HG02970 (cell line): ENCODE measurements around the gene RNF213.

ENCODE experiments used
- ATAC-seq: cut with Tn5 transposase; IDR thresholded peaks from one replicate; pipeline ENCODE4 v1.9.1; 2021; ENCODE audit warnings: mild to moderate bottlenecking, moderate library complexity, moderate number of reproducible peaks; ENCODE audit not compliant: unreplicated experiment, low FRiP score

Gene RNF213

DNA sequence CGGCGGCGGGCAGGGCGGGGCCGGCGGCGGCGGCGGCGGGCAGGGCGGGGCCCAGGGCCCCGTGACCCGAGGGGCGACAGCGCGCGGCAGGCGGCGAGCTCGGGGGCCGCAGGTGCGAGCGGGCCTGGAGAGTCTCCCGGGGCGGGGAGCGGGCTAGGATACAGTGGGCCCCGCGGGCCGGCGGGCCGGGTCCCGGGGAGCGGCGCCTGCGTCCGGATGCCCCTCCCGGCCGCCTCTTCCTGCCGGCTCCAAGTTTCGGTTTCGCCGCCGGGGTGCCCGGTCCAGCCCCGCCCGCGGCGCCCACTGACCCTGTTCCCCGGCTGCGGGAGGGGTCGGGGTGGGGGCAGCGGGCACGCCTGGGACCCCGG is at the start of gene RNF213:
Gene RNF213 (plus strand): TSS at position 62 of the 368 bp plus-strand sequence. CDS start 2,830 bp downstream, outside the sequence.
- peak; percentile 36 for ATAC-seq

DNA sequence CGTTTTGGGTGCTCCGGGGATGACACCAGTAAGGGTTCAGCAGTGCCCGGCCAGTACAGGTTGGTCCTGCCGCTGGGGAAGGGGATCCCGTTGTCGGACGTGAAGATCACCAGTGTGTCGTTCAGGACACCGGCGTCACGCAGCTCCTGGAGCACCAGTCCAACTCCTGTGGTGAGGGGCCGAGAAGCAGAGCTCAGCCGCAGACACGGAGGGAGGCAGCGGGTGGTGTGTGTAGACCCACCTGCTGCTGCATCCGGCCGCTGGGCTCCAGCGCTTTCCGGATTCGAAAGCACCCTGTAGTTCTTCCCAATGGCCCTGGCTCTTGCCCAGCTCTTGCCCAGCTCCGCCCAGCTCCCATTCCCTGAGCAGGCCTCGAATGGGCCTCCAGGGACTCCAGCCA is 48.5 kb upstream of the RNF213 start:
- no peak for ATAC-seq

DNA sequence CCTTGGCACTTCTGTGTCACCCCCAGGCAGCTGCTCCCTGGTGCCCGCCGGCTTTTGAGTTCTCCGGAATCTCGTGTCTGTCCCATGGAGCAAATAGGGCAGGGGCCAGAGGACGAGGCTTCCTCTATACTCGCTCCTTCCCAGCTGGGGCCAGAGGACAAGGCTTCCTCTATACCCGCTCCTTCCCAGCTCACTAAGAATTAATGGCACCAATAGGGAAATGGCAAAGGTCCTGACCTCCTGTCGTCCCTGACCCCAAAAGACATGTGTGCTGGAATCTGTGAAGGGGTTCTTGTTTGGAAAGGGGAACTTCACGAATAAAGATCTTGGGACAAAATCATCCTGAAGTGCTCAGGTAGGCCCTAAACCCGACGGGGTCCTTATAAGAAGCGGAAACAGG is 48.1 kb upstream of the RNF213 start:
- ATAC-seq = no peak

DNA sequence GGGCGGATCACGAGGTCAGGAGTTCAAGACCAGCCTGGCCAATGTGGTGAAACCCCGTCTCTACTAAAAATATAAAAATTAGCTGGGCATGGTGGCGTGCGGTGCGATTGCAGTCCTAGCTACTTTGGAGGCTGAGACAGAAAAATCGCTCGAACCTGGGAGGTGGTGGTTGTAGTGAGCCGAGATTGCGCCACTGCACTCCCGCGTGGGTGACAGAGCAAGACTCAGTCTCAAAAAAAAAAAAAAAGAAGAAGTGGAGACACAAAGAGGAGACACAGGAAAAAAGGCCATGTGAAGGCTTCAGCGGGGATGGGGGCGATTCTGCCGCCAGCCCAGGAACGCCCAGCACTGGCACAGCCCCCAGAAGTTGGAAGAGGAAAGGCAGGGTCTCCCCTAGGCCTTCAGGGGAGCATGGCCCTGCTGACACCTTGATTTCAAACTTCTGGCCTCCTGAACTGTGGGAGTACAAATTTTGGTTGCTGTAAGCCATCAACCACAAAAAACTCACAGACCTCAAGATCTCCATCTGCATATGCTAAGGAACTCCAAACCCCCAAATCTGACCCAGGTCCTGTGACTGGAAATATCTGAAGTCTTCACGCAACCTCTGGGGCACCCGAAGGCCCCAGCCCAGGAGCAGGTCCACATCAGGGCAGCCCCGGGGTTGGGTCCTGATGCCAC is 47.5 kb upstream of the RNF213 start:
- no peak for ATAC-seq

DNA sequence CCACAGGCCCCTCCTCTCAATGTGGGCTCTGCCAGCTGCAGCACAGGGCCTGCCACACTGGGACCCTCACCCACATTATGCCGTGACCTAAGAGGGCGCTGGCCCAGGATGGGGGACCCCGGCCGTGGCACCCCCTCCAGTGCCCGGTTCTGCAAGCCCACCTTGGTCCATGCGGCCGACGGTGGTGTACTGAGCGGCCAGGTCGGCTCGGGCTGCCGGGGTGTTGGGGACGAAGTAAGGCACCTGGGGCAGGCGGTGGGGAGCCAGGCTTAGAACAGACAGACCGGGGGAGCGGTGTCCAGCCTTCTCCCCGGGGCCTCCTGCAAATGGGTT is 47.0 kb upstream of the RNF213 start:
- ATAC-seq = no peak

DNA sequence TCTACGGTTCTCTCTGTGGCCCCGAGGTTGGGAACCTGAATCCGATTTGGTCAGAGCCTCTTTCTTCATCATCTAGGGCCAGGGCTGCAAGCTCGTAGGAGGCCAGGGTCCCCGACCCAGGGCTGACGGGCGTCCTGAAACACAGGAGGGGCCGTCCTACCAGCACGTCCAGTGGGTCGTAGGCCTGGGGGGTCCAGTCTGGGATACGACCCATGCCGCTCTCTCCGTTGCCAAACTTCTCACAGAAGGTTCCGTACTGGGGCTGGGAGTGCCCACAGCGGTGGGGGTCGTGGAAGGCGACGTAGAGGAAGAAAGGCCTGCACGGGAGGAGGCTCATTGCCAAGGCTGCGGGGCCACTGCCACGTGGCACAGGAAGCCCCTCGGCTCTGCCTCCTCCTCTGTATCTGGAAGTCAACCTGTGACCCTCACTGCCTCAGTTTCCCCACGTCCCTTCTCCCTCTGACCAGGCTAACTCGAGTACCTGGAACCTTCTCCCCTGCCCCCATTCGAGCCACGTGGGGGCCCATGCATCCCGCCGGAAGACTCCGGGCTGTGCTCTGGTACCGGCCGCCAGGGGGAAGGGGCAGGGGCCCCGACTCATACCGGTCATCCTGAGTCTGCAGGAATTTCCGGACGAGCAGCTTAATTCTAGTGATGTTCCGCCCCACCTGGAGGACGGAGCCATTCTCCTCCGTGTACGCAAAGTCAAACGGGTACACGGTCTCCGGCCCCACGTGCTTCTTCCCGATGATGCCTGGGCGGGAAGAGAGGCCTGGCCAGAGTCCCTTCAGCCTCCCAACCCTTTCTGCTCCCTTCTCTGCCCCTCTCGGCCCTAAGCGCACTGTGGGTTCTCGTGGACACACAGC is 46.4 kb upstream of the RNF213 start:
- no peak for ATAC-seq

DNA sequence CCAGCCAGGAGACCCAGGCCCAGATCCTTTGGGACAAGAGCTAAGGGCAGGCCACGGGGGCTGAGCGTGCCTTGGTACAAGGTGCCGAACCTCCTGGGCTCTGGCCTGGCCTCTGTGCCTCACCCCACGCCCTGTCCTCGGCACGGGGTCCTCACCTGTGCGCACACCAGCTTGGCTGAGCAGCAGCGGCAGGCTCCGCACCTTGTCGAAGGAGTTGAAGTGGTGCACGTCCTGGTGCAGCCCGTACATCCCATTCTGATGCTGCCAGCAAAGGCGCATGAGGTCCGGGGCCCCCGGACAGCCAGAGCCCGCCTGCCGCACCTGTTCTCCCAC is 45.8 kb upstream of the RNF213 start:
- ATAC-seq = no peak

DNA sequence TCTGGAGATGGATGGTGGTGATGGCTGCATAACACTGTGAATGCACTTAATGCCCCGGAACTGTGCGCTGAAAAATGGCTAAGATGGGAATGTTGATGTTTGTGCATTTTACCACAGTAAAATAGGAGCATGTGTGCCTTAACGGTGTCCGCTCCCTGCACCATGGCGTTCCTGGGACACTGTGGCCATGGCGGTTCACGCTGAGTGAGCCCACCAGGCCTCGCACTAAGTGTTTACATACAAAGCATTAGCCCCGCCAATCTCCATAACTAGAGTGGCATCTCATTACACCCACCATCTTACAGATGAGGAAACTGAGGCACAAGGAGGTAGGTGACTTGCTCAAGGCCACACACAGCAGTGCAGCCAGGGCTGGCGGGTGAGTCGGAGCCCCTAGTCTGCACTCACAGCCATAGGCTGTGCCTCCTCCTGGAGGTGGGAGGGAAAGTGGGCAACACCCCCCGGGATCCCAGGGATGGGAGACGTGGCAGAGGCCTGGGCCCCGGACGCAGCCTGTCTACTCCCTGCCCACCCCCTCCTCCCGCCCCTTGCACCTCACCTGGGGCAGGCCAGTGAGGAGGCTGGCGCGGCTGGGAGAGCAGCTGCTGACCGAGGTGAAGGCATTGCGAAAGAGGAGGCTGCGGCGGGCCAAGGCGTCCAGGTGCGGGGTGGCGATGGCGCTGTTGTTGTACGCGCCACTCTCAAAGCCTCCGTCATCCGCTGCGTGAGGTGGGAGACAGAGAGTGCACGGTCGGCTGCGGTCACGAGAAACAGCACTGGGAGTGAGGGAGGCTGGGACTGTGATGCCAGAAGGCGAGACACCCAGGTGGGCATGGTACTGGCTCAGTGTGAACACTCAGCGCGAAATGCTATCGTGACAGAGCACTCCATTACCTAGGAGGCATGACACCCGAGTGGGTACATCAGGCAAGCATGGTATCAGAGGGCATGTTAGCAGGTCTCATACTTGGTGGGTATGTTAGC is 43.9 kb upstream of the RNF213 start:
- no peak for ATAC-seq

DNA sequence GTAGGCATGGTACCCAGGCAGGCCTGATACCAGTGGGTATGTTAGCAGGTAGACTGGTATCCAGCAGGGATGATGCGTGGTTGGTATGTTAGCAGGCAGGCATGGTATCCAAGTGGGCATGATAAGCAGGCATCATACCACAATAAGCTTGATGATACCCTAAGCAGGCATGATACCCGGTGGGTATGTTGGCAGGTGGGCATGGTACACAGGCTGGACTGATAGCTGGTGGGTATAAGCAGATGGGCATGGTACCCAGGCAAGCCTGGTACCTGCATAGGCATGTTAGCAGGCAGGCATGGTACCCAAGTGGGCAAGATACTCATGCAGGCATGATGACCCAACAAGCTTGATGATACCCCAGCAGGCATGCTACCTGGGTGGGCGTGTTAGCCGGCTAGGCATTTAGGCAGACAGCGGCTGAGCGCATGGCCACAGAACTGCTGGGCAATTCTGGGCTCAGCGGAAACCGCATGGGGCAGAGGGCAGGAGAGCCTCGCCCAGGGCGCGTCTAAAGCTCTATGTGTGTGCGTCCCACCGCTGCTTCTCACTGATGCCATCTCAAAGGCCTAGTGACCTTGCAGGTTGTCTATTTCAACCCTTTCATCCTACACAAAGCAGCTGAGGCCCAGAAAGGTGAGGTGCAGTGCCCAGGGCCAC is 42.8 kb upstream of the RNF213 start:
- no peak for ATAC-seq

DNA sequence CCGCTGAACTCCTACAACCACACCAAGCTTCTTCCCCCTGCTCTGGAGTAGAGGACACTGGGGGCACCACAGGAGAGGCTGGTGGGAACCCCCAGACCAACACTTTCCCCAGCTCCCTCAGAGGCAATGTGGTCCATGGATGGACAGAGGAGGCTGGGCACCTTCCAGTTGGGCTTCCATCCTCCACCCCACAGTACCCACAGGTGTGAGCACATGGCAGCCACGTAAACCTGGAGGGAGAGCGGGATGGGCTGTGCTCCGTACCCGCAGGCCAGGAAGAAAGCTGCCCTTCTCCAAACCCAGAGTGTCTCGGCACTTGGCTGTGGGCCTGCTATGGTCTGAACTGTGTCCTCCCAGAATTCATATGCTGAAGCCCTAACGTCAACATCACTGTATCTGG is 42.3 kb upstream of the RNF213 start:
- no peak for ATAC-seq

DNA sequence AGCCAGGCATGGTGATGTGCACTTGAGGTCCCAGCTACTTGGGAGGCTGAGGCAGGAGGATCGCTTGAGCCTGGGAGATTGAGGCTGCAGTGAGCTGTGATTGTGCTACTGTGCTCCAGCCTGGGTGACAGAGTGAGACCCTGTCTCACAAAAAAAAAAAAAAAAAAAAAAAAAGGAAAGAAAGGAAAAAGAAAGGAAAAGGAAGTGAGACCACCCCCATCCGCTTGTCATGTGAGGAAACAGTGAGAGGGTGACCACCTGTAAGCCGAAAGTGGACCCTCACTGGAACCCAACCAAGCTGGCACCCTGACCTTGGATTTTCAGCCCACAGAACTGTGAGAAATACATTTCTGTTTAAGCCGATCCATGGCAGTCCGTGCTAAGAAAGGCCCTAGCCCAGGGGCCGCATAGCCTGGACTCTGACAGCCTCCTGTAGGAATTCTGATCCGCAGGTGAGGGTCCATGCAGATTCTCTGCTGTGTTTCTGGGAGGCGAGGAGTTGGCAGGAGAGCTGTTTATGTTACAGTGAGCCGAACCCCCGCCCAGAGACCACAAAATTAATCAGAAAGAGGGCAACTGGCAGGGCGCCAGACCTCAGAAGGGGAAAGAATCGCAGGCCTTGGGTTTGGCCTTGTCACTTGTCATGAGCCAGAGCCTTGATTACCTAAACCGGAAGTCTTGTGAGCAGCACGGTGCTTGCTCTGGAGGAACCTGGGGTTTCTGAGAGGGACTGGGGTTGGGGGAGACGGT is 41.5 kb upstream of the RNF213 start:
- peak; percentile 50 for ATAC-seq

DNA sequence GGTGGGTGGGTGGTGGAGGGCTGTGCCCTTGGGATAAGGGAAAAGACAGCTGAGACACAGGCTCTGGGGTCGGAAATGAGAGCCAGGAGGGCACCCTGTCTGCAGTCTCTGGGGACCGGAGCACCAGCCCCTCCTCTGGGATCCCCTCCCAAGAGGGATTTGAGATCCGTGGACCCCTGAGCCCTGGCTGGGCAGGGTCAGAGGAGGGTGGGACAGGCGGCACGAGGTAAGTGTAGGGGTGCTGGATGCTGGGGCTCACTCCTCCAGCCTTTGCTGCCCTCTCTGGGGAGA is 40.9 kb upstream of the RNF213 start:
- no peak for ATAC-seq

DNA sequence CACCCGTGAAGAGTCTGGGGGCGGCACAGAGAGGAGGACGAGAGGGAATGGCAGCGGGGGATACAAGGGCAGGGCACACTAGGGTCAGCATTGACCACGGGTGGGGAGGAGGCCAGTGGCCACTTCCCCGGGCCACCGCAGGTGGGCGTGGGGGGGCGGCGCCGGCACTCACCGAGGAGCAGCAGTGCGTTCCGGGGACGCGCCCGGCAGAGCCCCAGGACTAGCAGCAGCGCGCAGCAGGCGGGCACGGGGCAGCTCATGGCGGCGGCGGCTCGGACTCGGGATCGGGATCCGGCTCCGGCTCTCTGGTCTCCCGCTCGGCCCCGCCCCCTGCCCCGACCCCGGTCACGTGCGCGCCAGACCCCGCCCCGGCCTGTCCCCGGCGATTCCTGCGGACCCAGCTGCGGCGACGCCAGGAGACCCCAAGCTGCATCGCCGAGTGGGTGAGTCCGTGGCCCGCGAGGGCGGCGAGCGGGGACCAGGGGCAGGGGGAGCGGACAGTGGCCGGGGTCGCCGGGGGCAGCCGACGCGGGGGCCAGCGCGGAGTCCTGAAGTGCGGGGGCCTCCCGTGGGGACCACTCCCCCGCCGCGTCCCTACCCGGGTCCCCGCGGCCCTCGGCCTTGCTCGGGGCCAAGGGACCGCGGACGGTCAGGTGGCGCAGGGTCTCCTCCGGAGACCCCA is 40.5 kb upstream of the RNF213 start, which contains the start of the genes SGSH and SLC26A11:
Gene SGSH (minus strand): TSS at position 280 of the 682 bp plus-strand sequence. CDS start 20 bp downstream, at position 260.
Gene SLC26A11 (plus strand): TSS at position 374 of the 682 bp plus-strand sequence. CDS start 1,134 bp downstream, outside the sequence.
- ATAC-seq = no peak

DNA sequence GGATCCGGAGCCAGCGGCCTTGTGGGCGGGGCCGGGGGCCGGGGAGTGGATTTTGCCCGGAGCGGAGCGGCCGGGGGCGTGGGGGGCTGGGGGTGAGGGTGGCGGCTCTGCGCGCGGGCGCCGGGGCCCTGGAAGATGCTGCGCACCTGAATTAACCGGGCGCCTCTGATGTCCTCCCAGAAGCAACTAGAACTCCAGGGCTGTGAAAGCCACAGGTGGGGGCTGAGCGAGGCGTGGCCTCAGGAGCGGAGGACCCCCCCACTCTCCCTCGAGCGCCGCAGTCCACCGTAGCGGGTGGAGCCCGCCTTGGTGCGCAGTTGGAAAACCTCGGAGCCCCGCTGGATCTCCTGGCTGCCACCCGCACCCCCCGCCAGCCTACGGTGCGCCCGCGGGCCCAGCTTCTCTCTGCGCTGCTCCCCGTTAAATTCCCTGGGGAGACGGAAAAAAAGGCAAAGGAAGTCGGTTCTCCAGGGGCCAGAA is 39.9 kb upstream of the RNF213 start:
- no peak for ATAC-seq

DNA sequence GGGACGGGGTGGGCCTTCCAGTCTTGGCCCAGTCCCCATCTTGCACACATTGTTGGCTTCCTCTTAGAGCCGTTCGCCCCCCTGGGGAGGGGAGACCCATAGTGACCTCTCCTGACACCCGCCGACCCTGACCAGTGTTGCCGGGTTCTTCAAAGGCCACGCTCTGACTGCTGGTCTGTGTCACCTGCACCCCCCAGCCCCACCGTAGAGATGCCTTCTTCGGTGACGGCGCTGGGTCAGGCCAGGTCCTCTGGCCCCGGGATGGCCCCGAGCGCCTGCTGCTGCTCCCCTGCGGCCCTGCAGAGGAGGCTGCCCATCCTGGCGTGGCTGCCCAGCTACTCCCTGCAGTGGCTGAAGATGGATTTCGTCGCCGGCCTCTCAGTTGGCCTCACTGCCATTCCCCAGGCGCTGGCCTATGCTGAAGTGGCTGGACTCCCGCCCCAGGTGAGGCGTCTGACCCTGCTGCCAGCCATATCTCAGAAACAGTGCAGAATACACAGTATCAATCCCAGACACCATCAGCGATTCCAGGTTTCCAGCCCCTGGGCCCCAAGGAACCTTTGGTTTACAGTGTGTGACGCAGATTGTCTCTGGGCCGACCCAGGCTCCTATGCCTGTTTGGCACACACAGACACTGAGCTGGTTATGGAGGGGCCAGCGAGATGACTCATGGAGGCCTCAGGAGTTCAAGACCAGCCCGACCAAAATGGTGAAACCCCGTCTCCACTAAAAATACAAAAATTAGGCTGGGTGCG is 39.1 kb upstream of the RNF213 start:
- ATAC-seq = no peak

DNA sequence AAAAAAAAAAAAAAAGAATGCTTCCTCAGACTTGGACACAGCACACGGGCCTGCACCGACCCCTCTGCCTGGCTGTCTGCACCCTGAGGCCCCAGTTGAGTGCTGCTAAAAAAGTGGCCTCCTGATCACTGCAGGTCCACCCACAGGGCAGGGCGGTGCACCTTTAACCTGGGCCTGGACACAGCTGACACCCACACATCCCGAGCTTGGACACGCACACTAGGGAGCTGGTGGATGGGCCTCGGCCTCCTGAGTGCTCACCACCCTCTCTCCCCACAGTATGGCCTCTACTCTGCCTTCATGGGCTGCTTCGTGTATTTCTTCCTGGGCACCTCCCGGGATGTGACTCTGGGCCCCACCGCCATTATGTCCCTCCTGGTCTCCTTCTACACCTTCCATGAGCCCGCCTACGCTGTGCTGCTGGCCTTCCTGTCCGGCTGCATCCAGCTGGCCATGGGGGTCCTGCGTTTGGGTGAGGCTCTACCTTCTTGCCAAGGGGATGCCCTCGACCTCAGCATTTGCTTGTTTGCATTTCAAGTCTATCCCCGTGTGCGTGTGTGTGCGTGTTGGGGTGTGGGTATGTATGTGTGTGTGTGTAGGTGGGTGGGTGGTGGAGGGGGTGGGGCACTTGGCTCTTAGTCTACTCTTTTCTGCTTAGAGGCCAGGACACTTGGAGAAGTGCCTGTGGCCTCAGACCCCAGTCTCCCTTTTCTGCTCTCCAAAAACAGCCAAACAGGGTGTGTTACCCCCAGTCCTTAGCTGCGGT is 38.1 kb upstream of the RNF213 start:
- ATAC-seq = no peak

DNA sequence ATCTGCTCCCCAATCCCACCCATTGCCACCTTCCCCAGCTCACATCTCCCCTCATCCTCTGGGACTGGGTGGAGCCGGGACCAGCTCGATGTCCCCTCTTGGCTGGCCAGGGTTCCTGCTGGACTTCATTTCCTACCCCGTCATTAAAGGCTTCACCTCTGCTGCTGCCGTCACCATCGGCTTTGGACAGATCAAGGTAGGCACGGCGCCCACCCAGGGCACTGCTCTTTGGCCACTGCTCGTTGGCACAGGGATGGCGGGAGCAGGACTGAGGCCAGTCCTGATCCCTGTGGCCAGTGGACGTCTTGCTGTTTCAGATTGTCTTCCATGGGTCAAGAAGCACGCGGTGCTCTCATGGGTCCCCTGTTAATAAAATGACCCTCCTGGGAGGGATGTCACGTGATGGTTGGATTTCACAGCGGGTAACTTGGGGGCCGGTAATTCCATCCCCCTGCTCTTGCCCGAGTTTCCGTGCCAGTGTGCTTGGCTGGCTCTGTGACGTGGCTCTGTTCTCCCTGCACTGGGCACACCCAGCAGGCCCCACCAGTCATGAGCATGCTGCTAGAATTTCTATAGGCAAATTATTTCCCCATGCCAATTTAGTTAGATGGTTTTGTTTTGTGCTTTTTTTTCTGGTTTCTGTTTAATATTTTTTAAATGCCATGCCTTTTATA is 37.4 kb upstream of the RNF213 start:
- no peak for ATAC-seq
